ENCODE data around the gene MAST1. TPM values are rescaled to one million over a fixed set of nuclear protein-coding genes. Genes with fewer than 3 reads are reported as not detected.
"Not testable (repeated sequence)": the region's sequence is repeated elsewhere in the genome, so short reads cannot be mapped to it uniquely, and the experiment has no call there.

Gene MAST1
- total RNA-seq, 2 donors from 2014 or later: 0.29 to 0.37 TPM

DNA sequence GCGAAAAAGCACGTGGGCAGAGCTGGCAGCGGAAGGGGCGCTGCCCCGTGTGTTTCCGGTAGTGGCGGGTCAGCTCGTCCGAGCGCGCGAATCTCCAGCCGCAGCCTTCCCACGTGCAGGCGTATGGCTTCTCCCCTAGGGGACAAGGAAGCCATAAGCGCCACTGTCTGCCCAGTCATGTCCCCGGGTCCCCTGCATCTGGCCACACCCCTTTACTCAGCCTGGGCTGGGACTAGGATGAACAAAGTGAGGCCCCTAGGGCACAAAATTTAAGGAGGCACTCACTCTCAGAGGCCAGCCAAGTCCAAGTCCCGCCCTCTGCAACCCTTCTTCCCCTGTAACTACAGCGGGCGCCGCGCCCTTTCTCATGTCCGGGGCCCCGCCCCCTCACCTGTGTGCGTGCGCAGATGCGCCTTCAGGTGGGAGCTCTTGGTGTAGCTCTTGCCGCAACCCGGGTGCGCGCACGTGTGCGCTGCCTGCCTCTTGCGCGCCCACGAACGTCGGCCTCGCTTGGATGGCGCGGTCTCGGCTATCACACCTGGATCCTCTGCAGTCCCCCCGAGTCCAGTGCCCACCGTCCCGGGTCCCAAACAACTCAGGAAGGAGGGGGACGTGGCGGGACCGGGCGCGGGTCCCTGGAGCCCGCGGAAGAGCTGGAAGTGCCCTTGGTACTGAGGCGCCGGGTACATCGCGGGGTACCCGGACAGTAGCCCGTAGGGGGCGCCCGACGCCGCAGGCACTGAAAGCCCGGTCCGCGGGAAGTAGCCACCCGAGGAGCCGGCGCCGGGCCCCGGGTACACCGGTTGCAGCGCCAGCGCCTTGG is 46.8 kb downstream of the MAST1 start:
- intact Hi-C loops (cut with DNase I): no loop called here
- peak; percentile 9 to 20 for ATAC-seq
- DNase-seq: peak; percentile 67

DNA sequence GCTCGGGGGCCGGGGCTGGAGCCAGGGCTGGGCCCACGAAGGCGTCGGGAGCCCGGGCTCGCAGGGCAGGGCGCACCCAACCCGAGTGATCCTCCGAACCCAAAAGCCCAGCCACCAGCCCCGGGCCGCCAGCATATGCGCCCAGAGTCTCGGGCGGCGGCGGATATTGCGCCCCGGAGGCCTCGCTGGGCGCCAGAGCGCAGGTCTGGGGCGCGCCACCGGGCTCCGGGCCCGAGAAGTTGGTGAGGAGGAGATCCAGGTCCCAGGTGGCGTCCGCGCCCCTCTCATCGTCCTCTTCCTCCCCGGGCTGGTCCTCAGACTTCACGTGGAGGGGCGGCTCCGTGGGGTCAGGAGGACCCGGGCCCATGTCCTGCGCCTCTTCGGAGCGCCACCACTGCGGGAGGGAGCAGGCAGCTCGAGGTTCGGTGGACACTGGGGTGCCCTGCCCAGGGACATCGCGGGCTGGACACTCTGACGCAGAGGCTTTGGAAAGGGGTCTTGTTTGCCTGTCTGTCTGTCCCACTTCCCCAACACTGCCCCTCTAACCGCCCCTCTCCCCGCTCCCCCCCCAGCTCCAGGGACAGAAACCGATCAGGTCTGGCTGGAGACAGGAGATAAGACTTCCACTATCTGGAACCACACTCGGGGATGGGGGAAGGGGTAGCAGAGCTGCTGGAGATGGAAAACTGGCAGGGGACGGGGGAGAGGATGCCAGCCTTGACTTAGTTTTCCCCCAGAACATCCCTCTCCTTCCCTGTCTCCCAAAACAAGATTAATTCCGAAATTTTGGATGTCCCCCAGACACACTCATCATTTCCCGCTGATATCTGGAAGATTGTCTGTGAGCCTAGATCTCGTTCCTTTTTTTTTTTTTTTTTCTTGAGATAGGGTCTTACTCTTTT is 47.7 kb downstream of the MAST1 start:
- intact Hi-C loops (cut with DNase I): no loop called here
- DNase-seq: no peak
- ATAC-seq: no peak

DNA sequence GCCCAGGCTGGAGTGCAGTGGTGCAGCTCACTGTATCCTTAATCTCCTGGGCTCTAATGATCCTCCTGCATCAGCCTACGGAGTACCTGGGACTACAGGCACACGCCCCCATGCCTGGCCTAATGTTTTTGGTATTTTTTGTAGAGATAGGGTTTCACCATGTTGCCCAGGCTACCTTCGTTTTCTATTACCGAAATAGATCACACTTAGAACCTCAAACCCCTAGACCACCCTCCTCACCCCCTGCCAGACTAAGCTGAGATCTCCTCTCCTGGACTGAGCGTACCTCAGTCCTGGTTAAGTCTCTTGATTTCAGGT is 48.3 kb downstream of the MAST1 start:
- DNase-seq (no peak), ATAC-seq (no peak)
- intact Hi-C loops (cut with DNase I): no loop called here

DNA sequence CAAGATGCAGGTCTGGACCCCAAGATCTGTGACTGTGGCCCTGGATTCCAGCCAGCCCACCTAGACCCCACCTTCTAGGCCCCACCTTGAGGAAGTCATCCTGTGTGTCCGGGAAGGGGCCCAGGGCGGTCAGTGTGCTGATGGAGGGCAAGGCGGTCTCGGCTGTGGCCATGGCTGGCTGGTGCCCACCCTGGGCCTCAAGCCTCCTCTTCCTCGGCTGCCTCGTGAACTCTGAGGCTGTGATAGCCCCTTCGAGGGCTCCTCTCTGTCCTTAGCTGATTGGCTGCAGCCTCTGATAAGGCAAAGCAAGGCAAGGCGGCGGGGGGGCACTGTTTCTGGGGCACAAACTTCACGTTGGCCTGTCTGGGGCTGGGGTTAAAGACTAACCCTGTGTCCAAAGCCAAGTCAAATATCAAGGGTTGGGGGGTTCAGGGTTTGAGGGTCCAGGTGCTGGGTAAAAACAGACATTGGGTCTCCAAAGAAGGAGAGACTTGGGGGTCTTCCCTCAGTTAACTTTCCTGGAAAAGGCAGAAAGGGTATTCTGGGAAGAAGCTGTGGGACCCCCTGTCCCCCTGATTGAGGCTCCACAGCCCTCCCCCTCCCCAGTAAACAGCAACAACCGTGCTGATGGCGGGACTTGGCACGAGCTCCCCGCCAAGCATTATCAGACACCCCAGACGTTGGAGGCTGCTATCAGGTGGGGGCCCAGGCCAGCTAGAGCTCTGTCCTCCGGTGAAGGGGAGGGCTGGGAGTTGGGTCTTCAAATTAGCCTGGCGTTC is 48.8 kb downstream of the MAST1 start, which contains the start of gene KLF1:
Gene KLF1 (minus strand): TSS at position 233 of the 779 bp plus-strand sequence. CDS start 61 bp downstream, at position 172.
- no peak for DNase-seq

DNA sequence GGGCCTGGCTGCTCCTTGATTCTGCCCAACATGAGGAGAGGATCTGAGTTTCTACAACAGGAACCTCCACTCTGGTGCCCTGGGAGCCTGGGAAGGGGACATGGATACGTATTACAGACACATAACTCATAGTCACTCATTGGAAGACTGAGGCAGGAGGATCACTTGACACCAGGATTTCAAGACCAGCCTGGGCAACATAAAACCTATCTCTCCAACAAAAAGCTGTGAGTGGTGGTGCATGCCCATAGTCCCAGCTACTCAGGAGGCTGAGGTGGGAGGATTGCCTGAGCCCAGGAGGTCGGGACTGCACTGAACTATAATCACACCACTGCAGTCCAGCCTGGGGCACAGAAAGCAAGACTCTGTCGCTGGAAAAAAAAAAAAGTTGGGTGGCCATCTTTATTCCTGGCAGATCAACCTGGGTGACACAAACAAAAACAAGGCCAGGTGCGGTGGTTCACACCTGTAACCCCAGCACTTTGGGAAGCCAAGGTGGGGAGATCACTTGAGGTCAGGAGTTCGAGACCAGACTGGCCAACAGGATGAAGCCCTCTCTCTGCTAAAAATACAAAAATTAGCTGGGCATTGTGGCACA is 49.8 kb downstream of the MAST1 start:
- DNase-seq: no peak
- intact Hi-C loops (cut with DNase I): no loop called here
- no peak for ATAC-seq

More for the DNA sequence above, 48.8 kb downstream of the MAST1 start, which contains the start of gene KLF1:
- no peak for ATAC-seq
- intact Hi-C loops (cut with DNase I): no loop called here

DNA sequence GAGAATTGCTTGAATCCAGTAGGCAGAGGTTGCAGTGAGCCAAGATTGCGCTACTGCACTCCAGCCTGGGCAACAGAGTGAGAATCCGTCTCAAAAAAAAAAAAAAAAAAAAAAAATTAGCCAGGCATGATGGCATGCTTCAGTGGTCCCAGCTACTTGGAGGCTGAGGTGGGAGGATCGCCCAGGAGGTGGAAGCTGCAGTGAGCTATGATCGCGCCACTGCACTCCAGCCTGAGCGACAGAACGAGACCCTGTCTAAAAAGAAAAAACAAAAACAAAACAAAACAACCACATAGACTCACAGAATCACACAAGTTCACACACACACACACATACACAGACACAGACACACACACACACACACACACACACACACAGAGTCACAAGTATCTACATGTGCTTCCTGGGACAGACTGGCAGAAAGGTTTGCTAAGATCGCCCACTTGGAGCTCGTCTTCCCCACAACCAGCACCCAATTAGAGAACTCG is 52.0 kb downstream of the MAST1 start:
- ATAC-seq; intact Hi-C loops (cut with DNase I); DNase-seq: not testable (repeated sequence)

DNA sequence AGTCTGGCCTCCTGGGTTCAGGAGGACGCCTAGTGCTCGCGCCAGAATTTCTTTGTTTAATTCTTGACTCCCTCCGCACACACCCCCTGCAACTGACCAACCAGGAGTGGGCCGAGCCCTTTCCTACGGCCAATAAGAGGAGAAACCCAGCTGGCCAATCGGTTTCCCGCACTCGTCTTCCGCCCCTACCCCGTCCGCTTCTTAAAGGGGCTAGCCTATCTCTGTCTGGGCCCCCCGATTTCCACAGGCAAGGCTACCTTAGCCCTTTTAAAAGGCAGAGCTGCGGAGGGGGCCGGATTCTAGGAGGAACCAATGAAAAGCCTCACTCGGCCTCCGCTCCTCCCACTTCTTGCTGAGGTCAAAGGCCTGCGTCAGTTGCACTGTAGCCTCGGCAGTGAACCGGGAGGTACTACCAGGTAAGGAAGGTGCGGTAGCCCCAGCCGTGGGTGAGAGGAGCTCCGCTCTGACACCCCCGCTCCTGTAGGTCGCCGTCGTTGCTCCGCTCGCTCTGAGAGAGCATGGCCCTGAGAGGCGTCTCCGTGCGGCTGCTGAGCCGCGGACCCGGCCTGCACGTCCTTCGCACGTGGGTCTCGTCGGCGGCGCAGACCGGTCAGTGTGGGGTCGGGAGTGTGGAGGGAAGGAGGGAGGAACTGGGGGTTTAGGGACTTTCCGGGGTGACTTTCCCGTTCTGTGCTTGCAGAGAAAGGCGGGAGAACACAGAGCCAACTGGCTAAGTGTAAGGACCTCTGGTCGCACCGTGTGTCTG is 52.7 kb downstream of the MAST1 start, which contains the start of gene GCDH:
Gene GCDH (plus strand): TSS at position 374 of the 766 bp plus-strand sequence. CDS start 145 bp downstream, at position 519.
- intact Hi-C loops (cut with DNase I): no loop called here
- DNase-seq: peak; percentile 98
- peak; percentile 99 for ATAC-seq

DNA sequence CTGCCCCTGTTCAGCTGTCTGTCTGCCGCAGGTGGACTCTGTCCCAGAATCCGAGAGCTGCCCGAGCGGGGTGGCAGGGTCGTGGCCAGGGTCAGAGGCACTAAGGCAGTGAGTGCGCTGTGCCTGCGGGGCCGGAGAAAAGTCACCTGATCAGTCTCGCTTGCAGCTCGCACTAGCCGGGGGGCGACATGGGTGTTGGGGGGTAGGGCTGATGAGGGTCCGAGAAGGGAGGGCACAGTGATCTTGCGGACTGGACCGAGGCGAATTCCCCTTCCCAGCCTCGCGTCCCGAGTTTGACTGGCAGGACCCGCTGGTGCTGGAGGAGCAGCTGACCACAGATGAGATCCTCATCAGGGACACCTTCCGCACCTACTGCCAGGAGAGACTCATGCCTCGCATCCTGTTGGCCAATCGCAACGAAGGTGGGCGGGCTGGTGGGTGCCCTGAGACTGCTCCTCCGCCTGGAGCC is 53.3 kb downstream of the MAST1 start:
- no peak for ATAC-seq
- intact Hi-C loops (cut with DNase I): no loop called here

DNA sequence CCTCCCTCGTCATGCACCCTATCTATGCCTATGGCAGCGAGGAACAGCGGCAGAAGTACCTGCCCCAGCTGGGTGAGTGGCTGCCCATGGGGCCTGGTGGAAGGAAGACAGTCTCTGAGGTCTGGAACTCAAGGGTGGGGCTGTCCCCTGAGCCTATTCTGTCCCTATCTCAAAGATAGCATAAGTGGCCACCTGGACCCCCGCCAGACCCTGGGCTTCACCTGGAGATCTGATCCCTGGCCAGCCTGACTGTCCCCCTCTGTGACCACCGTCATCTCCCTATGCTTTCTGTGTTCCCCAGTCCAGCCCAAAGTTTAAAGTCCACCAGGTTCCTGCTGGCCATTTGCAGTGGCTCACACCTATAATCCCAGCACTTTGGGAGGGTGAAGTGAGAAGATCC is 55.3 kb downstream of the MAST1 start:
- intact Hi-C loops (cut with DNase I): no loop called here
- no peak for DNase-seq
- ATAC-seq: no peak

More for the DNA sequence above, 53.3 kb downstream of the MAST1 start:
- DNase-seq: no peak

DNA sequence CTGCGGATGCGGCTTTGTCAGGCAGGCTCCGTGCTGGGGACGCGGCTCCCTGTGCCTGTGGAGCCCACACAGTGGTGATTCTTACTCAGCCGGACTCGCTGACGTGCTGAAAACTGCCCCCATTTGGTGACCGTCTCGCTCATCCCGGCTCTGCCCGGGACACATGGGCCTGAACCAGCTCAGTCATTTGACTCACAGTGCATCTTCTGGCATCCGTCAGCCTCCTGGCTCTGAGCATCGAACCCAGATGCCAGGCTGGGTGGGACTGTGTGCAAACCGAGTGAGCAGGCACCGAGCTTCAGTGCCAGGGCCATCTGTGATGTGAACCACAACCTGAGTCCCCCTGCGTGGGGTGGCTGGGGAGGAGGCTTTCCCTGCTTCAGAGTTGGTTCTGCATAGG is 58.1 kb downstream of the MAST1 start:
- DNase-seq (no peak), ATAC-seq (no peak)
- intact Hi-C loops (cut with DNase I): no loop called here

DNA sequence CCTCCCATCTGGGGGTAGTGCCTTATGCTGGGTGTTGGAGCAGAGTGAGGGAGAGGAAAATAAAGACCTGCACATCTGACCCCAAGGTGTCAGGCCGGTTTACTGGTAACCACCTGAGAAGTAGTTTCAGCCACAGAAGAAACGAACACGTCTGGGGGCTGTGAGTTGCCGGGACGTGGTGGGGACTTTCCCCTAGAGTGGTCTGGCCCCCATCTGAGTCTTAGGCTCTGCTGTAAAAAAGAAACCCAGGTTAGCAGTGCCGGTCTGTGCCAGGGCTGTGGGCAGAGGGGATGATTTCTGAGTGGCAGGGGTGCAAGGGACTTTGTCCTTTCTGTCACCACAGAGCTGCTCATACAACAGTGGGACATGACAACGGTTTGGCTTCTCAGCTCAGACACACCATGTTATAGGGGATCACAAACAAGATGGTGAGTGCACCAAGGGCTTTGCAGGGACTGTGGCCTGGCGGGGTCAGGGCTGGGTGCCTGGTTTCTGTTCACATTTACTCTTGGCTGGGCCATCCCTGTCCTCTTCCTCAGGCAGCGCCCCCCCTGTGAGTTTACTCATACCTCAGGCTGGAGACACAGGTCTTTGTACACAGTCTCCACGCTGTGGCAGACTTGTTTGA is 61.7 kb downstream of the MAST1 start:
- intact Hi-C loops (cut with DNase I): no loop called here
- DNase-seq (no peak), ATAC-seq (no peak)

DNA sequence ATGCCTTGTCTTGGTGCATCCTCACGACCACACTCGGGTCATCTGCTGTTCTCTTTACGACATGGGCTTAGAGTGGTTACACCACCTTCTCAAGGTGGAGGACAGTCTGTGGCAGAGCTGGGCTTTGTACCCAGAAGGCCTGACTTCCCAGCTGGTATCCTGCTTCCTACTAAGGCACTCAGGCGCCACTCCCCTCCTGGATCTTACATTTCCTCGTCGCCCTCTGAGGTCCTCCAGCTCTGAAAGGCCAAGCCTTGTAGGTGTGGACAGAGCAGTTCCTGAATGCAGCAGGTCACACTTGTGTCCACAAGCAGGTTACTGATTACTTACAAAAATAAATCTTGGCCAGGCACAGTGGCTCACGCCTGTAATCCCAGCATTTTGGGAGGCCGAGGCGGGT is 68.9 kb downstream of the MAST1 start:
- DNase-seq: no peak
- ATAC-seq: no peak
- intact Hi-C loops (cut with DNase I): no loop called here

DNA sequence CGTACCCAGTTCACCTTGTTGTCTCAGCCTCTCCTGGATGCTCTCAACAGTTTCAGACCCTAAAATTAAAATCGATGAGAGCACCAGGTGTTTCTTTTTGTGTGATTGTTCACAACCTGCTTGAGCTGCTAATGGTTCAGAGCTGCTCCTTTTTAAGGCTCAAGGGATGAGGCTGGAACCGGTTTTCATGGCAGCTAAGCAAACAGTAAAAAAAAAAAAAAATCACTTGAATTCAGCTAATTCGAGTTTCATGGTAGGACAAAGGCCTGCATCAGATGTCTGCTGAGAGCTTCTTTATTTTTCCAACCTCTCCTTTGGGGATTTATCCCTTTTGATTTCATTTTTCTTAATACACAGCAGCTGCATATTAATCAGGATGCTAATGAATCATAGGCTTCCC is 74.3 kb downstream of the MAST1 start:
- DNase-seq: no peak
- intact Hi-C loops (cut with DNase I): no loop called here
- peak in 1 of 2 donors; percentile 1 for ATAC-seq

DNA sequence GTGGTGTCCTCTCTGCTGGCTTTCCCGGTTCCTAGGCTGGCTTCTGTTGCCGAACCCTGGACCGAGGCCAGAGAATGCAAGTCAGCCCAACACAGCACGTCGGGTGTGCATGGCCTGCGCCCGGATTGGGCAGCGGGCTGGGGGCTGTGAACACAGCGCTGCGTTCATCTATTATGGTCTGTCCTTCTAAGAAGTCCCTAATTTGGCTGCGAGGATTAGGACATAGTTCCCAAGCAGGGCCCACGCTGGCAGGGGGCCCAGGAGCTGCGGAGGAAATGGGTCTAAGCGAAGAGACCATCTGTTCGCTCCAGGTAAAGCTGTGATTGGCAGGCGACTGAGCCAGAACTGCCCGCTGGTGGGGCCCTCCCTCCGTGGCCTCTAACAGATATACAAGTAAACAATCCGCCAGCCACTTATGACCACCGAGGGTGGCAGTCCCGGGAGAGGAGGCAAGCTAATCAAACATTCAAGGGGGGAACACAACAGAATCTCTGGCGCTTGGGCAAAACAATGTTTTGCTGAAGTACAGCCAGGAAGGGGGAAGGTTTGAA is 74.8 kb downstream of the MAST1 start:
- DNase-seq: peak; percentile 79
- intact Hi-C loops (cut with DNase I): no loop called here
- ATAC-seq: peak; percentile 86 to 96

DNA sequence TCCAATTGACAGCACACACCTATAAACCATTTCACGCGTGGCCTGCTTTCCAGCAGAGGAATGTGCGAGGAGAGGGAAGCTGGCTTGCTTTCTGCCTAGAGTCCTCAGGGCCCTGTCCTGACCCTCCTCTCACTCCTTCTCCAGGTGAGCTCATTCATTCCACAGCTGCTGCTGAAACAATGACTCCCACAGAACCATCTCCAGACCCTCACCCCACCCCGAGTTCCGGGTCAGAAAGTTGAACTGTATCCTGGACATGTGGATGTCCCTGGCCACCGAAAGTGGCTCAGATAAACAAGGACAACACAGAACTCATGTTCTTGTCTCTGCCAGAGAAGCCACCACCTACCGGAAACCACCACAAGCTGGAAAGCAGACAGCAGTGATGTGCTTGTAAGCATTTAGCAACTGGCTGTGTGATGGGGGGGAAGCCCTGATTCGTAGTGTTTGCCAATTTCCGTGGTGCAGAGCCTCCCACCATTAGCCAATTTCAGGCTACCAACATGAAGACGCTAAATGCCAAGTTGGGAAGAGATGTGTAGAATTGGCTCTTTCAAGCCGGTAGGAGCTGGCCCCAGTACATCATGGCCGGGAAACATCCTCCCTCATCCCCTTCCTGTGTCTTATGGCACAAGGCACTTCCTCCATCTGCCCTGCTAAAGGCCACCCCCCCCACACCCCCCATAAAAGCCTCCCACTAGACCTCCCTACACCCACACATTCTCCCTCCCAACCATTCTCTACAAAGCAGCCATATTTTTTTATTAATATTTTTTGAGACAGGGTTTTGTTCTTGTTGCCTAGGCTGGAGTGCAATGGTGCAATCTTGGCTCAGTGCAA is 75.8 kb downstream of the MAST1 start:
- intact Hi-C loops (cut with DNase I): no loop called here
- DNase-seq: no peak
- ATAC-seq: peak in 1 of 2 donors; percentile 13

DNA sequence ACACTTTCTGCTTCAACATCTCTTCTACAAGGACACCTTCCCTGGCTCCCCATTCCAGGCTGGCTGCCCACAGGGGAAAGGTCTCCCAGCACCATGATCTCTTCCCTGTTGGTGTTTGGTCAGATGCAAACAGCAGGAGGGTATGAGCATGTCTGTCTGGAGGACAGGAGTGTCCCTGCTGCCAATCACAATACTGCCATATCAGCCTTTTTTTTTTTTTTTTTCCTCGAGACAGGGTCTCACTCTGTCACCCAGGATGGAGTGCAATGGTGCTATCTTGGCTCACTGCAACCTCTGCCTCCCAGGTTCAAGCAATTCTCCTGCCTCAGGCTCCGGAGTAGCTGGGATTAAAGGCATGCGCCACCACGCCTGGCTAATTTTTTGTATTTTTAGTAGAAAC is 77.5 kb downstream of the MAST1 start:
- ATAC-seq; intact Hi-C loops (cut with DNase I): not testable (repeated sequence)

More for the DNA sequence above, 77.5 kb downstream of the MAST1 start:
- DNase-seq: not testable (repeated sequence)
